Activated naive CD8-positive, alpha-beta T cell treated with anti-CD3 and anti-CD28 coated beads for 36 hours (primary cell): ENCODE results near the gene GSG1. TPM values are rescaled to one million over a fixed set of nuclear protein-coding genes. Genes with fewer than 3 reads are reported as not detected.

Source experiments
- DNase-seq: peaks from one replicate; pipeline ENCODE4 v3.0.0; 2021
- H3K27ac Mint-ChIP-seq: one replicate; pipeline ENCODE4 v1.8.0; 2022; ENCODE audit warnings: mild to moderate bottlenecking, moderate library complexity, mixed read lengths
- H3K27me3 Mint-ChIP-seq: one replicate; pipeline ENCODE4 v1.8.0; 2022; ENCODE audit warnings: mild to moderate bottlenecking, mixed read lengths
- H3K36me3 Mint-ChIP-seq: one replicate; pipeline ENCODE4 v1.8.0; 2021; ENCODE audit warnings: mild to moderate bottlenecking, mixed read lengths
- H3K4me1 Mint-ChIP-seq: one replicate; pipeline ENCODE4 v1.8.0; 2021; ENCODE audit warnings: mixed read lengths
- H3K4me3 Mint-ChIP-seq: one replicate; pipeline ENCODE4 v1.8.0; 2022; ENCODE audit warnings: mild to moderate bottlenecking, moderate library complexity, mixed read lengths
- H3K9me3 Mint-ChIP-seq: one replicate; pipeline ENCODE4 v1.8.0; 2022; ENCODE audit warnings: mixed read lengths
- total RNA-seq, 2 experiments: library from RNA; stranded (reverse); gene quantifications; one replicate each; pipeline ENCODE4 v1.2.3, GENCODE V29; 2021

GSG1 gene
- total RNA-seq, 2 experiments from 2014 or later = not detected

- Mint-ChIP-seq H3K27me3 (no peaks in the 10 kb centered on the region), H3K4me3 (no peak overlapping the region), H3K4me1 (peaks cover 43% of the 10 kb centered on the region), H3K9me3 (no peaks in the 10 kb centered on the region), H3K27ac (peak overlapping the region; percentile 77), H3K36me3 (no peaks in the 10 kb centered on the region)
- no peak for DNase-seq
Observed at GRCh38 chr12:13102461-13103195, 839 bp downstream of the GSG1 start.

- Mint-ChIP-seq H3K27me3 (no peaks in the 10 kb centered on the region), H3K4me1 (peaks cover 44% of the 10 kb centered on the region), H3K4me3 (peak overlapping the region; percentile 69), H3K9me3 (no peaks in the 10 kb centered on the region), H3K27ac (peak overlapping the region; percentile 77), H3K36me3 (no peaks in the 10 kb centered on the region)
- DNase-seq = no peak
Observed at GRCh38 chr12:13101821-13102375, 1.6 kb downstream of the GSG1 start.

GRCh38 chr12:13100882-13101769, 2.3 kb downstream of the GSG1 start:
- Mint-ChIP-seq H3K4me3 (peak overlapping the region; percentile 71), H3K9me3 (no peaks in the 10 kb centered on the region), H3K4me1 (peaks cover 44% of the 10 kb centered on the region), H3K27ac (peak overlapping the region; percentile 84), H3K36me3 (no peaks in the 10 kb centered on the region), H3K27me3 (no peaks in the 10 kb centered on the region)
- peak; percentile 93 for DNase-seq

- H3K9me3 Mint-ChIP-seq = no peaks in the 10 kb centered on the region
- H3K36me3 Mint-ChIP-seq = no peaks in the 10 kb centered on the region
- H3K27me3 Mint-ChIP-seq = no peaks in the 10 kb centered on the region
- no peak for DNase-seq
- peak overlapping the region; percentile 71 for H3K4me3 Mint-ChIP-seq
- H3K4me1 Mint-ChIP-seq = peaks cover 44% of the 10 kb centered on the region
- H3K27ac Mint-ChIP-seq = peak overlapping the region; percentile 84
Observed at GRCh38 chr12:13100605-13100881, 2.9 kb downstream of the GSG1 start.

GRCh38 chr12:13099844-13100604, 3.4 kb downstream of the GSG1 start:
- H3K4me1 Mint-ChIP-seq = peaks cover 44% of the 10 kb centered on the region

GRCh38 chr12:13099066-13099843, 4.2 kb downstream of the GSG1 start:
- peak overlapping the region; percentile 9 for H3K4me3 Mint-ChIP-seq
- peaks cover 48% of the 10 kb centered on the region for H3K4me1 Mint-ChIP-seq
- no peaks in the 10 kb centered on the region for H3K36me3 Mint-ChIP-seq
- no peaks in the 10 kb centered on the region for H3K9me3 Mint-ChIP-seq
- H3K27ac Mint-ChIP-seq = peak overlapping the region; percentile 77
- no peak for DNase-seq
- H3K27me3 Mint-ChIP-seq = no peaks in the 10 kb centered on the region

More at GRCh38 chr12:13099844-13100604, 3.4 kb downstream of the GSG1 start:
- Mint-ChIP-seq H3K4me3 (peak overlapping the region; percentile 71), H3K36me3 (no peaks in the 10 kb centered on the region), H3K27ac (peak overlapping the region; percentile 84), H3K27me3 (no peaks in the 10 kb centered on the region), H3K9me3 (no peaks in the 10 kb centered on the region)
- no peak for DNase-seq

GRCh38 chr12:13097491-13098011, 5.9 kb downstream of the GSG1 start:
- Mint-ChIP-seq H3K9me3 (no peaks in the 10 kb centered on the region), H3K4me1 (peaks cover 48% of the 10 kb centered on the region), H3K27me3 (no peaks in the 10 kb centered on the region), H3K27ac (peak overlapping the region; percentile 63), H3K4me3 (peak overlapping the region; percentile 52), H3K36me3 (no peaks in the 10 kb centered on the region)
- DNase-seq = no peak

- DNase-seq = no peak
- peaks cover 34% of the 10 kb centered on the region for H3K4me1 Mint-ChIP-seq
- no peak overlapping the region for H3K4me3 Mint-ChIP-seq
- H3K9me3 Mint-ChIP-seq = no peaks in the 10 kb centered on the region
- no peaks in the 10 kb centered on the region for H3K27me3 Mint-ChIP-seq
- no peak overlapping the region for H3K27ac Mint-ChIP-seq
- no peaks in the 10 kb centered on the region for H3K36me3 Mint-ChIP-seq
Observed at GRCh38 chr12:13095266-13095995, 8.0 kb downstream of the GSG1 start.

GRCh38 chr12:13094367-13094766, 9.1 kb downstream of the GSG1 start:
- Mint-ChIP-seq H3K27me3 (no peaks in the 10 kb centered on the region), H3K9me3 (no peaks in the 10 kb centered on the region), H3K27ac (peak overlapping the region; percentile 0), H3K4me1 (peaks cover 25% of the 10 kb centered on the region), H3K36me3 (no peaks in the 10 kb centered on the region), H3K4me3 (no peak overlapping the region)
- DNase-seq = no peak

- H3K4me3 Mint-ChIP-seq = no peak overlapping the region
- no peaks in the 10 kb centered on the region for H3K36me3 Mint-ChIP-seq
- no peak overlapping the region for H3K27ac Mint-ChIP-seq
- H3K27me3 Mint-ChIP-seq = no peaks in the 10 kb centered on the region
- no peaks in the 10 kb centered on the region for H3K9me3 Mint-ChIP-seq
- DNase-seq = no peak
- H3K4me1 Mint-ChIP-seq = peaks cover 20% of the 10 kb centered on the region
Observed at GRCh38 chr12:13093848-13094220, 9.6 kb downstream of the GSG1 start.

- no peak overlapping the region for H3K4me3 Mint-ChIP-seq
- no peaks in the 10 kb centered on the region for H3K27me3 Mint-ChIP-seq
- peaks cover 15% of the 10 kb centered on the region for H3K4me1 Mint-ChIP-seq
- DNase-seq = no peak
- no peaks in the 10 kb centered on the region for H3K9me3 Mint-ChIP-seq
- H3K27ac Mint-ChIP-seq = no peak overlapping the region
- no peaks in the 10 kb centered on the region for H3K36me3 Mint-ChIP-seq
Observed at GRCh38 chr12:13093191-13093847, 10.1 kb downstream of the GSG1 start.

- Mint-ChIP-seq H3K36me3 (no peaks in the 10 kb centered on the region), H3K4me3 (no peak overlapping the region), H3K27ac (no peak overlapping the region), H3K27me3 (no peaks in the 10 kb centered on the region), H3K9me3 (no peaks in the 10 kb centered on the region), H3K4me1 (peaks cover 8% of the 10 kb centered on the region)
- DNase-seq = no peak
Observed at GRCh38 chr12:13091832-13092231, 11.6 kb downstream of the GSG1 start.

- Mint-ChIP-seq H3K36me3 (peaks cover 2% of the 10 kb centered on the region), H3K27ac (no peak overlapping the region), H3K4me3 (no peak overlapping the region), H3K9me3 (no peaks in the 10 kb centered on the region), H3K27me3 (no peaks in the 10 kb centered on the region), H3K4me1 (peaks cover 15% of the 10 kb centered on the region)
- DNase-seq = no peak
Observed at GRCh38 chr12:13090054-13090453, 13.4 kb downstream of the GSG1 start.
